Mucosa of descending colon (tissue), 3 donors: ENCODE measurements around the gene MGAT3. TPM values are rescaled to one million over a fixed set of nuclear protein-coding genes. Genes with fewer than 3 reads are reported as not detected.

ENCODE experiments used
- ATAC-seq: fragments of 200-7000 bp; cut with Tn5 transposase; one replicate; pipeline ENCODE4 v1.9.1; 2020; ENCODE audit warnings: mild to moderate bottlenecking, moderate library complexity
- DNase-seq, 3 donors: peaks; one replicate each; pipeline ENCODE4 v3.0.0-alpha.2; 2020
- H3K36me3 ChIP-seq: fragments of 200-600 bp; one replicate; pipeline ENCODE4 v1.8.0; 2021; ENCODE audit warnings: low read depth, mild to moderate bottlenecking
- H3K4me1 ChIP-seq: fragments of 200-600 bp; one replicate; pipeline ENCODE4 v1.8.0; 2021; ENCODE audit warnings: low read depth, mild to moderate bottlenecking
- H3K4me3 ChIP-seq: fragments of 200-600 bp; one replicate; pipeline ENCODE4 v1.8.0; 2021; ENCODE audit warnings: mild to moderate bottlenecking
- H3K9me3 ChIP-seq: fragments of 200-600 bp; one replicate; pipeline ENCODE4 v1.8.0; 2021; ENCODE audit warnings: mild to moderate bottlenecking
- intact Hi-C, 2 donors: fragments of 100-400 bp; cut with DNase I in 1 of 2; cut with micrococcal nuclease in 1 of 2; formaldehyde crosslinking; loops; one replicate each; pipeline versions ENCODE4 v1.11.0 to v1.11.1; 2022; cut with DNase I, micrococcal nuclease
- total RNA-seq, 3 donors: library from RNA; stranded (reverse); fragmentation: NEBNext Ultra II Directional in 2 of 3; extraction: Animal tissue kit (Norgen Biotek cat#: 25700) in 2 of 3; gene quantifications; one replicate each; pipeline versions ENCODE4 v1.2.1 to v1.2.4, GENCODE V29; 2021 to 2023
- TF ChIP-seq, protein P1 (sequence below): fragments of 200-600 bp; IDR thresholded peaks from one replicate; pipeline ENCODE4 v1.8.0; 2022; ENCODE audit warnings: antibody characterized with exemption, mild to moderate bottlenecking
- donor health status: DM: no; HTN: no; CAD: no; lungs with moderate emphysema.
- donor health status: DM: no; HTN: no; CAD: no.
- donor health status: DM: no; HTN: yes; CAD: no.

MGAT3 gene
- total RNA-seq, 3 donors from 2014 or later, result 5.1 to 8.5 (median 6.5) TPM

GRCh38 chr22:39448205-39449054 is 8.4 kb upstream of the MGAT3 start:
- Histone ChIP-seq H3K4me1 (peaks cover 8% of the 10 kb centered on the region), H3K4me3 (no peak overlapping the region), H3K9me3 (no peaks in the 10 kb centered on the region), H3K36me3 (no peaks in the 10 kb centered on the region)
- TF ChIP-seq, protein P1, sequence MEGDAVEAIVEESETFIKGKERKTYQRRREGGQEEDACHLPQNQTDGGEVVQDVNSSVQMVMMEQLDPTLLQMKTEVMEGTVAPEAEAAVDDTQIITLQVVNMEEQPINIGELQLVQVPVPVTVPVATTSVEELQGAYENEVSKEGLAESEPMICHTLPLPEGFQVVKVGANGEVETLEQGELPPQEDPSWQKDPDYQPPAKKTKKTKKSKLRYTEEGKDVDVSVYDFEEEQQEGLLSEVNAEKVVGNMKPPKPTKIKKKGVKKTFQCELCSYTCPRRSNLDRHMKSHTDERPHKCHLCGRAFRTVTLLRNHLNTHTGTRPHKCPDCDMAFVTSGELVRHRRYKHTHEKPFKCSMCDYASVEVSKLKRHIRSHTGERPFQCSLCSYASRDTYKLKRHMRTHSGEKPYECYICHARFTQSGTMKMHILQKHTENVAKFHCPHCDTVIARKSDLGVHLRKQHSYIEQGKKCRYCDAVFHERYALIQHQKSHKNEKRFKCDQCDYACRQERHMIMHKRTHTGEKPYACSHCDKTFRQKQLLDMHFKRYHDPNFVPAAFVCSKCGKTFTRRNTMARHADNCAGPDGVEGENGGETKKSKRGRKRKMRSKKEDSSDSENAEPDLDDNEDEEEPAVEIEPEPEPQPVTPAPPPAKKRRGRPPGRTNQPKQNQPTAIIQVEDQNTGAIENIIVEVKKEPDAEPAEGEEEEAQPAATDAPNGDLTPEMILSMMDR, result no peak
- intact Hi-C loops, result no loop called here
- DNase-seq, result no peak
- peak; percentile 7 for ATAC-seq

- Histone ChIP-seq H3K36me3 (no peaks in the 10 kb centered on the region), H3K4me1 (peaks cover 10% of the 10 kb centered on the region), H3K9me3 (no peaks in the 10 kb centered on the region), H3K4me3 (no peak overlapping the region)
- no peak for DNase-seq
- ATAC-seq, result no peak
- intact Hi-C loops, result no loop called here
- TF ChIP-seq, protein P1, result no peak
Measured at GRCh38 chr22:39449708-39450107, 7.1 kb upstream of the MGAT3 start.

GRCh38 chr22:39450258-39450955 is 6.4 kb upstream of the MGAT3 start:
- no peaks in the 10 kb centered on the region for H3K9me3 ChIP-seq
- intact Hi-C loops, result no loop called here
- ATAC-seq (no peak), DNase-seq (no peak)
- no peak overlapping the region for H3K4me3 ChIP-seq
- H3K36me3 ChIP-seq, result no peaks in the 10 kb centered on the region
- TF ChIP-seq, protein P1, result no peak
- H3K4me1 ChIP-seq, result peaks cover 10% of the 10 kb centered on the region

- H3K4me1 ChIP-seq, result peaks cover 2% of the 10 kb centered on the region
- no peak for ATAC-seq
- TF ChIP-seq, protein P1, result no peak
Measured at GRCh38 chr22:39452740-39453040, 4.1 kb upstream of the MGAT3 start.

DNA sequence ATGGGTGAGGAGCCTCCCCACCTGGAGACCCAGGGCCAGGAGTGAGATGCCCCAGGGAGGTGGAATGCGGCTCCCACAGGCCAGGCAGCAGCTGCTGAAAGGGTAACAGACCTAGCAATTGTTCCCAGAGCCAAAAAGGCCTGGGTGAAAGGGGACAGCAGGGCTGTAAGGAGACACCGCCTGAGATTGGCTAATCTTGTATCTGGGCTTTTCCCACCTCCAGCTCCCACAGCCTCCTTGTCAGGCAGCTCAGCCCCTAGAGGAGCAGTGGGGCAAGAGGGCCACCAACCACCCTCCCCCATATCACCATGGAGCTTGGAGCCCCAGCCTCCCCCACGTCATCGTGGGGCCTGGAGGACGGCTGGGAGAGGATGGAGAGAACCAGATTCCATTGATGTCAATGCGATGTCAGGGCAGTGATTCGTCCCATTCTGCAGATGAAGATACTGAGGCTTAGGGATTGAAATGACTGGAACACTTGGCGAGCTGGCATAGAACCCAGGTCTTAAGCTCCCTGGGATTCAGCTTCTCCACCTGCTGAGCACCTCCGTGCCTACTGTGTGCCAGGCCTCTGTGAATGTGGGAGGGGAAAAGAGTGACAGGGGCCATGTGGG is 2.9 kb upstream of the MGAT3 start:
- DNase-seq, result no peak
- no peak for ATAC-seq

More at GRCh38 chr22:39452740-39453040, 4.1 kb upstream of the MGAT3 start:
- no peak for DNase-seq
- Histone ChIP-seq H3K36me3 (no peaks in the 10 kb centered on the region), H3K9me3 (no peaks in the 10 kb centered on the region), H3K4me3 (no peak overlapping the region)
- intact Hi-C loops, result no loop called here

More for the DNA sequence above, 2.9 kb upstream of the MGAT3 start:
- Histone ChIP-seq H3K9me3 (no peaks in the 10 kb centered on the region), H3K36me3 (no peaks in the 10 kb centered on the region), H3K4me1 (peaks cover 2% of the 10 kb centered on the region), H3K4me3 (no peak overlapping the region)
- intact Hi-C loops, result no loop called here
- TF ChIP-seq, protein P1, result no peak
